Left ventricle myocardium inferior (tissue), 1 donor: ENCODE measurements around the gene PLXNA4. TPM values are rescaled to one million over a fixed set of nuclear protein-coding genes. Genes with fewer than 3 reads are reported as not detected.
A peak's percentile ranks its signal among the peaks of the same experiment; 100 is the strongest.

Experiments
- DNase-seq: peaks from one replicate; pipeline ENCODE4 v3.0.0-alpha.2; 2020
- H3K27ac ChIP-seq: fragments of 200-600 bp; replicated peaks from 2 replicates; pipeline ENCODE4 v1.8.0; 2021
- H3K27me3 ChIP-seq: fragments of 200-600 bp; 2 replicates; pipeline ENCODE4 v1.8.0; 2021; ENCODE audit warnings: low read depth
- H3K36me3 ChIP-seq: fragments of 200-600 bp; 2 replicates; pipeline ENCODE4 v1.8.0; 2021
- H3K4me1 ChIP-seq: fragments of 200-600 bp; 2 replicates; pipeline ENCODE4 v1.8.0; 2021
- H3K4me3 ChIP-seq: fragments of 200-600 bp; 2 replicates; pipeline ENCODE4 v1.8.0; 2021; ENCODE audit warnings: mild to moderate bottlenecking, moderate library complexity
- H3K9me3 ChIP-seq: fragments of 200-600 bp; replicated peaks from 2 replicates; pipeline ENCODE4 v1.8.0; 2021
- intact Hi-C: fragments of 100-400 bp; cut with micrococcal nuclease; formaldehyde crosslinking; loops from one replicate; pipeline ENCODE4 v1.11.0; 2022
- total RNA-seq: library from RNA; stranded (reverse); fragmentation: NEBNext Ultra II Directional; extraction: Animal tissue kit (Norgen Biotek cat#: 25700); gene quantifications from one replicate; pipeline ENCODE4 v1.2.1, GENCODE V29; 2021
- TF ChIP-seq, protein P1 (sequence below): fragments of 200-600 bp; IDR thresholded peaks from 2 replicates; pipeline ENCODE4 v1.8.0; 2021; ENCODE audit warnings: antibody characterized with exemption, mild to moderate bottlenecking, borderline replicate concordance
- donor health status: DM: no; HTN: yes; CAD: no; lungs with severe emphysema.

Gene PLXNA4
- total RNA-seq, 1 donor from 2014 or later = 18.1 TPM

DNA sequence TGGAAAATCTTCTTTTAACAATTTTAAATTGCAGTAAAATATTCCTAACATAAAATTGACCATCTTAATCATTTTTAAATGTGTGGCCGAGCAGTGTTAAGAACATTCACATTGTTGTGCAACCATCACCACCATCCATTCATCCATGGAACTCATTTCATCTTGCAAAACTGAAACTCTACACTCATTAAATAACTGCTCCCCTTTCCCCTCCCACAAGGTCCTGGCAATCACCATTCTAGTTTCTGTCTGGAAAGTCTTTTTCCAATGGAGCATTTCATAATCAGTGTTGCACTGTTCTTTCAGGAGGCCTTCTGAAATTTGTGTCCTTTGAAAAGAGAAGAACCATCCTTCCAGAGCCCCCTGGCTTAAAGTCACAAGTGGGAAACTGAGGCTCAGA is 233.1 kb downstream of the PLXNA4 start:
- intact Hi-C loops = no loop called here
- DNase-seq = no peak
- Histone ChIP-seq H3K4me1 (peaks cover 11% of the 10 kb centered on the region), H3K36me3 (no peaks in the 10 kb centered on the region), H3K27ac (peak overlapping the region; percentile 29), H3K9me3 (no peaks in the 10 kb centered on the region), H3K4me3 (no peak overlapping the region), H3K27me3 (no peaks in the 10 kb centered on the region)
- TF ChIP-seq, protein P1, sequence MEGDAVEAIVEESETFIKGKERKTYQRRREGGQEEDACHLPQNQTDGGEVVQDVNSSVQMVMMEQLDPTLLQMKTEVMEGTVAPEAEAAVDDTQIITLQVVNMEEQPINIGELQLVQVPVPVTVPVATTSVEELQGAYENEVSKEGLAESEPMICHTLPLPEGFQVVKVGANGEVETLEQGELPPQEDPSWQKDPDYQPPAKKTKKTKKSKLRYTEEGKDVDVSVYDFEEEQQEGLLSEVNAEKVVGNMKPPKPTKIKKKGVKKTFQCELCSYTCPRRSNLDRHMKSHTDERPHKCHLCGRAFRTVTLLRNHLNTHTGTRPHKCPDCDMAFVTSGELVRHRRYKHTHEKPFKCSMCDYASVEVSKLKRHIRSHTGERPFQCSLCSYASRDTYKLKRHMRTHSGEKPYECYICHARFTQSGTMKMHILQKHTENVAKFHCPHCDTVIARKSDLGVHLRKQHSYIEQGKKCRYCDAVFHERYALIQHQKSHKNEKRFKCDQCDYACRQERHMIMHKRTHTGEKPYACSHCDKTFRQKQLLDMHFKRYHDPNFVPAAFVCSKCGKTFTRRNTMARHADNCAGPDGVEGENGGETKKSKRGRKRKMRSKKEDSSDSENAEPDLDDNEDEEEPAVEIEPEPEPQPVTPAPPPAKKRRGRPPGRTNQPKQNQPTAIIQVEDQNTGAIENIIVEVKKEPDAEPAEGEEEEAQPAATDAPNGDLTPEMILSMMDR = no peak

DNA sequence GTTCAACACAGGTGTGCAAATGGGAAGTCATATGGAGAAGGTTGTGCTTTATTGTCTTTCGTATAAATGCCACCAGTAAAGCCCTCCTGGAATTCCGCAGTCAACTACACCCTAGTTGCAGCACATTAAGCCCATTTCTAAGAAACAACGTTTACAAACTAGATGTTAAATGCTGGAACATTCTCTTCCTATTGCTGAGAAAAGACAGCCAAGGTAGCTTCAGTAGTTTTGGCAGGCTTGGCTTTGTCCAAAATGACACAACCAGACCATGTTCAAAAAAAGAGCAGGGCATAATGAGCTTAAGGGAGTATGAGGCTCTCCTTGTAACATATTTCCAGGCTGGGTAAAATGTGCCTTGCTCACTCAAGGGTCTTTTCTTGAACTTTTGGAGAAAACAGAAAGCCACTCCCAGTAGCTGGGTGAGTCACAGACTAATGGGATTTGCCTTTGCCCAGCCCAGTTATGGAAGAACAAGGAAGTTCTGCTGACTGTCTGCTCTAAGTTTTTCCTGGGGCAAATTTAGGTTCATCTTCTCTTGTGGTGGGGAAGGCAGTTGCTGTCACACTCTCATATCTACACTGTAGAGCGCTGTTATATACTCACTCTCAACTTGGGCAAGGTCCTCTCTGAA is 238.7 kb downstream of the PLXNA4 start:
- TF ChIP-seq, protein P1 = no peak
- Histone ChIP-seq H3K4me1 (peaks cover 26% of the 10 kb centered on the region), H3K36me3 (no peaks in the 10 kb centered on the region), H3K9me3 (no peaks in the 10 kb centered on the region), H3K27ac (no peak overlapping the region), H3K4me3 (no peak overlapping the region), H3K27me3 (no peaks in the 10 kb centered on the region)
- intact Hi-C loops = no loop called here
- no peak for DNase-seq

DNA sequence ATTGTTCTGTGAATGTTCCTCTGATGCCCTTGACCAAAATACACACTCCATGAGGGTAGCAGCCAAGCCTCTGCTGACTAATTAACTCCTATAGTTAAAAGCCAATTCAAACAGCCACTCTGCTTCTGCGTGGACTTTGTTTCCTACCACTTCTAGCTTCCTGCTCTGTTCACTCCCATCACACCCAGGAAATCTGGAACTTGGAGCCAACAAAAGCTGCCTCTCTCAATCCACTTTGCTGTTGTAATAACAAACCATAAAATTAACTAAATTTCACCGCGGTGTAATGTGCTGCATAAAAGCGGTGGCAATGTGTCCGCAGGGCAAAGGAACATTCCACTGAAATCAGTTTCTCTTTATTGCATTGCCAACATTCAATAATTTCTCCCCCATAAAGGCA is 239.5 kb downstream of the PLXNA4 start:
- Histone ChIP-seq H3K27ac (no peak overlapping the region), H3K36me3 (no peaks in the 10 kb centered on the region), H3K4me3 (no peak overlapping the region), H3K4me1 (peaks cover 30% of the 10 kb centered on the region), H3K27me3 (no peaks in the 10 kb centered on the region), H3K9me3 (no peaks in the 10 kb centered on the region)
- no peak for DNase-seq
- TF ChIP-seq, protein P1 = no peak
- intact Hi-C loops = no loop called here

DNA sequence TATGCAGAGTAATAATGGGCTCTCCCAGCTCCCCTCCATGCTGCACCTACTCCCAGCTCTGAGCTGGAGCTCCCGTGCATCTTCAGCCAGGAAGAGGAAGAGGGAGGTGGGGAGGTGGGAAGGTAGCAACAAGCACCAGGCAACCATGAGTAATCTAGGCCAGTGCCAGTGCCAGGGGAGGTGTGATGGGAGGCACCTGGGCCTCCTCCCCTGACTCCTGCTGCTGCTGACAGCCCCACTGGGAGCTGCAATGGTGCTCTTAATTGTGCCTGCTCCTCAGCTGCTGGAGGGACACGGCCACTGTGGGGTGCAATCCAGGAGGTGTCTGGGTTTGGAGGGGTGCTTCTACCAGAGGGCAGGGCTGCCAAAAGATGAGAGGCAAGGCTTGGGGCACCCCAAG is 243.0 kb downstream of the PLXNA4 start:
- intact Hi-C loops = no loop called here

DNA sequence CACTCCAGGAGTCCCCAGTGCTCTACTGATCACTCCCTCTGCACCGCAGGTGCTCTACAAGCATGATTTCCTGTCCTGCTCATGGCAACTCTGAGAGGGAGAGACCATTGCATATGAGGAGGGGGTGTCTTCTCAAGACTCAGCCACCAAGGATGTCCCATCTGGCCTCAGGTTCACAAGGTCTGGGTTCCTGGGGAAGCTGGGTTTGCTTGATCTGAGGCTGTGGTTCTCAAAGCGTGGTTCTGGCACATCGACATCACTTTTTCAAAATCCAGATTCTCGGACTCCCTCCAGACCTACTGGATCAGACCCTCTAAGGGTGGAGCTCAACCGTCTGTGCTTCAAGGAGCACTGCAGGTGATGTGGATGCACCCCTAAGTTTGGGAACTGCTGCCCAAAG is 247.5 kb downstream of the PLXNA4 start:
- intact Hi-C loops = loop anchor here (10.0 kb wide), 1 partner anchor 176 kb away; no protein-coding TSS in a partner anchor
- no peak overlapping the region for H3K4me3 ChIP-seq
- H3K27ac ChIP-seq = peak overlapping the region; percentile 39
- H3K27me3 ChIP-seq = no peaks in the 10 kb centered on the region
- TF ChIP-seq, protein P1 = no peak
- peaks cover 50% of the 10 kb centered on the region for H3K4me1 ChIP-seq
- H3K9me3 ChIP-seq = no peaks in the 10 kb centered on the region
- H3K36me3 ChIP-seq = no peaks in the 10 kb centered on the region
- no peak for DNase-seq

More for the DNA sequence above, 243.0 kb downstream of the PLXNA4 start:
- H3K4me1 ChIP-seq = peaks cover 54% of the 10 kb centered on the region
- peak; percentile 27 for DNase-seq
- H3K36me3 ChIP-seq = no peaks in the 10 kb centered on the region
- no peak overlapping the region for H3K4me3 ChIP-seq
- no peaks in the 10 kb centered on the region for H3K9me3 ChIP-seq
- no peak overlapping the region for H3K27ac ChIP-seq
- H3K27me3 ChIP-seq = no peaks in the 10 kb centered on the region
- TF ChIP-seq, protein P1 = no peak
